HepG2 (cell line): ENCODE measurements around the gene S100P. TPM values are rescaled to one million over a fixed set of nuclear protein-coding genes. Genes with fewer than 3 reads are reported as not detected.
A peak's percentile ranks its signal among the peaks of the same experiment; 100 is the strongest.

Experiments
- ATAC-seq: fragments of 200-7000 bp; cut with Tn5 transposase; 3 replicates; pipeline ENCODE4 v1.9.1; 2020; ENCODE audit warnings: mild to moderate bottlenecking, moderate library complexity
- BruUV-seq: library from RNA; stranded (reverse); fragments of 400-500 nt; replicated peaks from 2 replicates; lab custom pipeline; 2021; lab: Mats Ljungman, UMichigan
- CTCF ChIA-PET: fragments of 300-600 bp; formaldehyde crosslinking; extraction: SDS; loops from one replicate; lab custom pipeline; 2021; ENCODE audit warnings: low total read pairs, inconsistent platforms, low intra/inter-chr PET ratio; lab: Yijun Ruan, JAX
- POLR2A ChIA-PET: fragments of 350-600 bp; sonication (Branson Sonifier 250); formaldehyde crosslinking; loops from one replicate; lab custom pipeline; 2020; ENCODE audit warnings: antibody characterized with exemption, inconsistent platforms; lab: Yijun Ruan, JAX
- DNase-seq: peaks from one replicate; pipeline ENCODE4 v3.0.0-alpha.2; 2015; ENCODE audit warnings: low spot score
- FAIRE-seq: peaks from 3 replicates; lab custom pipeline; 2011; peaks lifted over from hg19 to GRCh38; lab: Jason Lieb, UNC
- H2AFZ ChIP-seq: one replicate; pipeline ENCODE4 v1.6.1; 2011; ENCODE audit warnings: low read length, inconsistent platforms
- H3K27ac ChIP-seq: fragments of 300-600 bp; 3 replicates; pipeline ENCODE4 v1.8.0; 2011; ENCODE audit warnings: mixed run types, mild to moderate bottlenecking, mixed read lengths, low read length, inconsistent platforms; ENCODE audit not compliant: insufficient read depth; ENCODE audit errors: extremely low read length
- H3K27me3 ChIP-seq, 2 experiments: fragments of 200-600 bp in 1 of 2; 2 replicates in 1 of 2; 3 replicates in 1 of 2; pipeline versions ENCODE4 v1.6.0 to v1.8.0; 2011; ENCODE audit warnings: low read length in 2 of 2, mild to moderate bottlenecking in 2 of 2, moderate library complexity in 2 of 2, inconsistent platforms in 1 of 2; ENCODE audit not compliant: insufficient read depth in 2 of 2, control insufficient read depth in 1 of 2
- H3K36me3 ChIP-seq, 2 experiments: fragments of 200-600 bp in 1 of 2; replicated peaks in 1 of 2; 2 replicates in 1 of 2; 3 replicates in 1 of 2; pipeline versions ENCODE4 v1.5.1 to v1.8.0; 2011; ENCODE audit warnings: low read length in 2 of 2, inconsistent platforms in 1 of 2; ENCODE audit not compliant: insufficient read depth in 2 of 2, control insufficient read depth in 1 of 2
- H3K4me1 ChIP-seq: 2 replicates; pipeline ENCODE4 v1.5.1; 2012; ENCODE audit warnings: low read length, inconsistent platforms; ENCODE audit not compliant: insufficient read depth
- H3K4me2 ChIP-seq: 2 replicates; pipeline ENCODE4 v1.6.0; 2011; ENCODE audit warnings: low read depth, low read length, inconsistent platforms
- H3K4me3 ChIP-seq, 3 experiments: fragments of 200-600 bp in 1 of 3; sonication (generic), shearing (Covaris generic) in 1 of 3; replicated peaks in 1 of 3; 2 replicates each; pipeline ENCODE4 v1.5.1; 2011 to 2016; ENCODE audit warnings: low read length in 3 of 3, inconsistent platforms in 2 of 3, low read depth in 2 of 3, mild to moderate bottlenecking in 2 of 3, control low read depth in 1 of 3, mixed read lengths in 1 of 3; ENCODE audit not compliant: insufficient read depth in 1 of 3
- H3K79me2 ChIP-seq: one replicate; pipeline ENCODE4 v1.6.1; 2011; ENCODE audit warnings: low read length, inconsistent platforms; ENCODE audit not compliant: insufficient read depth
- H3K9ac ChIP-seq: 2 replicates; pipeline ENCODE4 v1.6.0; 2011; ENCODE audit warnings: mild to moderate bottlenecking, low read depth, low read length, inconsistent platforms; ENCODE audit not compliant: insufficient read depth
- H3K9me3 ChIP-seq: 2 replicates; pipeline ENCODE4 v1.5.1; 2012; ENCODE audit warnings: mild to moderate bottlenecking, low read length
- H4K20me1 ChIP-seq: 2 replicates; pipeline ENCODE4 v1.6.0; 2011; ENCODE audit warnings: inconsistent platforms, mild to moderate bottlenecking, low read length, moderate library complexity; ENCODE audit not compliant: insufficient read depth
- AGO2 ChIP-seq: fragments of 200-400 bp; formaldehyde crosslinking; optimal IDR thresholded peaks from 2 replicates; pipeline ENCODE3; 2017; ENCODE audit warnings: mild to moderate bottlenecking, low read depth, low read length, moderate library complexity
- CHCHD3 ChIP-seq: sonication (generic); formaldehyde crosslinking; IDR thresholded peaks from 2 replicates; pipeline ENCODE4 v1.8.0; 2022; ENCODE audit warnings: mild to moderate bottlenecking, missing genetic modification reagents, moderate library complexity
- HDAC6 ChIP-seq: fragments of 200-600 bp; sonication (generic); IDR thresholded peaks from 2 replicates; pipeline ENCODE4 v1.7.0; 2017; ENCODE audit warnings: mild to moderate bottlenecking, antibody characterized with exemption, low read length, low read depth
- NAIF1 ChIP-seq: sonication (generic); formaldehyde crosslinking; IDR thresholded peaks from 2 replicates; pipeline ENCODE4 v1.5.0; 2020; ENCODE audit warnings: mild to moderate bottlenecking, missing genetic modification reagents, borderline replicate concordance
- RORA ChIP-seq: sonication (generic); formaldehyde crosslinking; IDR thresholded peaks from 2 replicates; pipeline ENCODE4 v1.5.0; 2020; ENCODE audit warnings: mild to moderate bottlenecking, missing genetic modification reagents, moderate library complexity
- TBX3 ChIP-seq: fragments of 450-650 bp; IDR thresholded peaks from 2 replicates; pipeline ENCODE4 v1.6.1; 2017; ENCODE audit warnings: antibody characterized with exemption, mild to moderate bottlenecking, inconsistent platforms, borderline replicate concordance
- ZNF124 ChIP-seq: sonication (generic); formaldehyde crosslinking; IDR thresholded peaks from 2 replicates; pipeline ENCODE4 v1.4.0; 2020; ENCODE audit warnings: missing genetic modification reagents
- WGBS: methylation state at CpG from one replicate; pipeline ENCODE4 v1.1.6; 2017; ENCODE audit warnings: low lambda C conversion rate; 5-methylcytosine and 5-hydroxymethylcytosine counted together
- in situ Hi-C: cut with HindIII; loops from 2 replicates; pipeline ENCODE4 v1.10.0; 2017; ENCODE audit warnings: low pct_unique_long_range_greater_than_20kb; ENCODE audit not compliant: extremely low pct_ligation_motif_present
- intact Hi-C: fragments of 100-400 bp; cut with micrococcal nuclease; formaldehyde crosslinking; loops from one replicate; pipeline ENCODE4 v1.10.0; 2022; ENCODE audit not compliant: unreplicated experiment
- polyA plus RNA-seq, 8 experiments: library from polyadenylated mRNA; depleted of rRNA in 3 of 8; stranded (reverse) in 7 of 8; unstranded in 1 of 8; fragments of >200 nt; fragmentation: Illumina TruSeq in 4 of 8; extraction: Trizol in 4 of 8; gene quantifications; 2 replicates each; pipeline versions ENCODE4 v1.2.1 to v1.2.3, GENCODE V29; 2011 to 2016; ENCODE audit warnings: low read depth in 4 of 8, missing spikeins in 1 of 8, mixed read lengths in 1 of 8; ENCODE audit not compliant: insufficient read depth in 1 of 8
- total RNA-seq, 5 experiments: library from RNA; depleted of rRNA; stranded (reverse); fragments of >200 nt; fragmentation: Illumina TruSeq; extraction: Trizol; gene quantifications; 2 replicates each; pipeline ENCODE4 v1.2.3, GENCODE V29; 2016; ENCODE audit warnings: low read depth in 1 of 5
- TF ChIP-seq, protein P1 (sequence below): fragments of 450-650 bp; IDR thresholded peaks from 2 replicates; pipeline ENCODE4 v1.6.1; 2016
- TF ChIP-seq, protein P2 (sequence below): sonication (generic); formaldehyde crosslinking; conservative IDR thresholded peaks from 2 replicates; pipeline ENCODE4 v1.8.0; 2022; ENCODE audit warnings: mild to moderate bottlenecking, moderate library complexity, missing genetic modification reagents

S100P gene
- total and polyA plus RNA-seq, 2 of the 13 experiments (the other 11 are each of a cell fraction or from before 2014, with no cell fraction given) = 278 to 1,649 TPM

- Histone ChIP-seq H4K20me1 (no peaks in the 10 kb centered on the region), H3K9me3 (no peaks in the 10 kb centered on the region), H3K9ac (no peak overlapping the region), H3K4me2 (no peak overlapping the region), H3K27ac (no peak overlapping the region), H3K4me1 (peaks cover 4% of the 10 kb centered on the region), H3K27me3 (no peaks in the 10 kb centered on the region), H3K4me3 (no peak overlapping the region), H3K36me3 (no peaks in the 10 kb centered on the region; a peak in 1 of 5 replicates), H3K79me2 (no peaks in the 10 kb centered on the region), H2AFZ (no peak overlapping the region)
- 94% methylated on average over 9 of the region's 9 CpGs for WGBS
- CTCF ChIA-PET = no interaction called here
- POLR2A ChIA-PET = no interaction called here
- intact Hi-C loops = no loop called here
- in situ Hi-C loops = no loop called here
- DNase-seq (no peak), ATAC-seq (no peak; the same call in 2 of the 3 replicates), FAIRE-seq (no peak)
- BruUV-seq = no TSS peak
- TF ChIP-seq, protein P1, sequence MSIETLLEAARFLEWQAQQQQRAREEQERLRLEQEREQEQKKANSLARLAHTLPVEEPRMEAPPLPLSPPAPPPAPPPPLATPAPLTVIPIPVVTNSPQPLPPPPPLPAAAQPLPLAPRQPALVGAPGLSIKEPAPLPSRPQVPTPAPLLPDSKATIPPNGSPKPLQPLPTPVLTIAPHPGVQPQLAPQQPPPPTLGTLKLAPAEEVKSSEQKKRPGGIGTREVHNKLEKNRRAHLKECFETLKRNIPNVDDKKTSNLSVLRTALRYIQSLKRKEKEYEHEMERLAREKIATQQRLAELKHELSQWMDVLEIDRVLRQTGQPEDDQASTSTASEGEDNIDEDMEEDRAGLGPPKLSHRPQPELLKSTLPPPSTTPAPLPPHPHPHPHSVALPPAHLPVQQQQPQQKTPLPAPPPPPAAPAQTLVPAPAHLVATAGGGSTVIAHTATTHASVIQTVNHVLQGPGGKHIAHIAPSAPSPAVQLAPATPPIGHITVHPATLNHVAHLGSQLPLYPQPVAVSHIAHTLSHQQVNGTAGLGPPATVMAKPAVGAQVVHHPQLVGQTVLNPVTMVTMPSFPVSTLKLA = peak; percentile 42; the same call in 1 of the 2 replicates
- TF ChIP-seq AGO2 = no peak
Measured at GRCh38 chr4:6665320-6665654, 28.4 kb upstream of the S100P start.

DNA sequence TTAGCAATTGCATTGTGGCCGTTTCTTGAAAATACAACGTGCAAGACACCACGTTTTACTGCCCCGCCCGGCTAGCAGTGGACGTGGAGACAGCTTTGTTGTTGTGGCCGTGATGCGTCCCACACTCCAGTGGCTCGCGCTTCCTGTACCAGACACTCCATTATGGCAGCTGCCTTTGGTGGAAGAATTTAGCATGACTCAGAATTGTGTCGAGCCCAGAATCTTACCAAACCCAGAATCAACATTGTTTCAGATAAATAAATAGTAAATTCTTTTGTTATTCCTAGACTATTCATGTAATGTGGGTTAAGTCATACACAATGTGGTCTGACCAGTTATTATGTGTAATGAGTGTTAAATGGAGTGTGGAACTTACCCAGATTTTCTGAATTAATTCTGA, 25.3 kb upstream of the S100P start:
- intact Hi-C loops (no loop called here), in situ Hi-C loops (no loop called here)
- ChIA-PET CTCF (no interaction called here), POLR2A (no interaction called here)
- no peaks in the 10 kb centered on the region for H4K20me1 ChIP-seq
- FAIRE-seq = no peak
- peaks cover 11% of the 10 kb centered on the region for H3K4me1 ChIP-seq
- BruUV-seq = no TSS peak
- no peak overlapping the region for H2AFZ ChIP-seq
- no peak for ATAC-seq
- no peak overlapping the region for H3K4me2 ChIP-seq
- H3K36me3 ChIP-seq = no peaks in the 10 kb centered on the region; a peak in 1 of 5 replicates
- no peak for DNase-seq
- H3K27ac ChIP-seq = no peak overlapping the region
- no peaks in the 10 kb centered on the region for H3K9me3 ChIP-seq
- H3K9ac ChIP-seq = no peak overlapping the region
- no peak for TF ChIP-seq TBX3
- no peak for TF ChIP-seq HDAC6
- TF ChIP-seq NAIF1 (CRISPR knock-in tag) = no peak
- TF ChIP-seq CHCHD3 (CRISPR knock-in tag) = no peak
- TF ChIP-seq ZNF124 (CRISPR knock-in tag) = no peak
- TF ChIP-seq, protein P2, sequence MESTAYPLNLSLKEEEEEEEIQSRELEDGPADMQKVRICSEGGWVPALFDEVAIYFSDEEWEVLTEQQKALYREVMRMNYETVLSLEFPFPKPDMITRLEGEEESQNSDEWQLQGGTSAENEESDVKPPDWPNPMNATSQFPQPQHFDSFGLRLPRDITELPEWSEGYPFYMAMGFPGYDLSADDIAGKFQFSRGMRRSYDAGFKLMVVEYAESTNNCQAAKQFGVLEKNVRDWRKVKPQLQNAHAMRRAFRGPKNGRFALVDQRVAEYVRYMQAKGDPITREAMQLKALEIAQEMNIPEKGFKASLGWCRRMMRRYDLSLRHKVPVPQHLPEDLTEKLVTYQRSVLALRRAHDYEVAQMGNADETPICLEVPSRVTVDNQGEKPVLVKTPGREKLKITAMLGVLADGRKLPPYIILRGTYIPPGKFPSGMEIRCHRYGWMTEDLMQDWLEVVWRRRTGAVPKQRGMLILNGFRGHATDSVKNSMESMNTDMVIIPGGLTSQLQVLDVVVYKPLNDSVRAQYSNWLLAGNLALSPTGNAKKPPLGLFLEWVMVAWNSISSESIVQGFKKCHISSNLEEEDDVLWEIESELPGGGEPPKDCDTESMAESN (CRISPR knock-in tag) = no peak
- no peak for TF ChIP-seq RORA (CRISPR knock-in tag)
- H3K27me3 ChIP-seq = no peaks in the 10 kb centered on the region
- WGBS = 93% methylated on average over 8 of the region's 11 CpGs
- H3K79me2 ChIP-seq = no peaks in the 10 kb centered on the region
- H3K4me3 ChIP-seq = no peak overlapping the region
